DOHH2 (cell line): ENCODE measurements around the gene OR4D11.

Experiments
- EZH2phosphoT487 ChIP-seq: fragments of 200-600 bp; sonication (generic); IDR thresholded peaks from 2 replicates; pipeline ENCODE4 v1.6.1; 2017; ENCODE audit warnings: borderline replicate concordance, mild to moderate bottlenecking, antibody characterized with exemption, low read length, moderate library complexity, mixed read lengths
- TF ChIP-seq, protein P1 (sequence below): fragments of 200-600 bp; sonication (generic); IDR thresholded peaks from one replicate; pipeline ENCODE4 v1.5.1; 2014; ENCODE audit warnings: antibody characterized with exemption, mild to moderate bottlenecking, low read depth, low read length; ENCODE audit not compliant: poor library complexity, severe bottlenecking

- TF ChIP-seq, protein P1, sequence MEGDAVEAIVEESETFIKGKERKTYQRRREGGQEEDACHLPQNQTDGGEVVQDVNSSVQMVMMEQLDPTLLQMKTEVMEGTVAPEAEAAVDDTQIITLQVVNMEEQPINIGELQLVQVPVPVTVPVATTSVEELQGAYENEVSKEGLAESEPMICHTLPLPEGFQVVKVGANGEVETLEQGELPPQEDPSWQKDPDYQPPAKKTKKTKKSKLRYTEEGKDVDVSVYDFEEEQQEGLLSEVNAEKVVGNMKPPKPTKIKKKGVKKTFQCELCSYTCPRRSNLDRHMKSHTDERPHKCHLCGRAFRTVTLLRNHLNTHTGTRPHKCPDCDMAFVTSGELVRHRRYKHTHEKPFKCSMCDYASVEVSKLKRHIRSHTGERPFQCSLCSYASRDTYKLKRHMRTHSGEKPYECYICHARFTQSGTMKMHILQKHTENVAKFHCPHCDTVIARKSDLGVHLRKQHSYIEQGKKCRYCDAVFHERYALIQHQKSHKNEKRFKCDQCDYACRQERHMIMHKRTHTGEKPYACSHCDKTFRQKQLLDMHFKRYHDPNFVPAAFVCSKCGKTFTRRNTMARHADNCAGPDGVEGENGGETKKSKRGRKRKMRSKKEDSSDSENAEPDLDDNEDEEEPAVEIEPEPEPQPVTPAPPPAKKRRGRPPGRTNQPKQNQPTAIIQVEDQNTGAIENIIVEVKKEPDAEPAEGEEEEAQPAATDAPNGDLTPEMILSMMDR = no peak
- TF ChIP-seq EZH2phosphoT487 = no peak
Observed at GRCh38 chr11:59532620-59533019, 29.2 kb downstream of the OR4D11 start.
